NCI-H1417 treated with DMSO at 0.1 percent for 48 hours (cell line): ENCODE data around the gene PSMD1.

Experiments used
- DNase-seq: peaks from one replicate; lab custom pipeline; 2025; lab: John Stamatoyannopoulos, UW

The PSMD1 gene

DNA sequence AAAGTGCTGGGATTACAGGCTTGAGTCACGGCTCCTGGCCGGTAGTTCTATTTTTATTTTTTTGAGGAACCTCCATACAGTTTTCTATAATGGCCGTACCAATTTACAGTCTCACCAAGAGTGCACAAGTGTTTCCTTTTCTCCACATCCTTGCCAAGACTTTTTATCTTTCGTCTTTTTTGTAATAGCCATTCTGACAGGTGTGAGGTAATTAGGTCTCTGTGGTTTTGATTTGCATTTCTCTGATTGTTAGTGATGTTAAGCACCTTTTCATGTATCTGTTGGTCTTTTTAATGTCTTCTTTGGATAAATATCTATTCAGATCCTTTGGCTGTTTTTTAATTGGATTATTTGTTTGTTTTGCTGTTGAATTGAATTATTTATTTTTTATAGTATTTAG lies 151.1 kb downstream of the PSMD1 start:
- DNase-seq: no peak

DNA sequence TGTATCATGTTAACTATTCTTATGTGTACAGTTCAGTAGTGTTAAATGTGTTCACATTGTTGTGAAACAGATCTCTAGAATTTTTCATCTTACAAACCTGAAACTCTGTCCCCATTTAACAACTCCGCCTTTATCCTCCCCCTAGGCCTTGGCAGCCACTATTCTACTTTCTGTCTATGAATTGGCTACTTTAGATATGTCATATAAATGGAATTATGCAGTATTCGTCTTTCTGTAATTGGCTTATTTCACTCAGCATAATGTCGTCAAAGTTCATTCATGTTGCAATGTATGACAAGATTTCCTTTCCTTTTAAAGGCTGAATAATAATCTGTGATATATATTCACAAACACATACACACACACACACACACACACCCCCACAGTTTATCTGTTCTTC lies 154.1 kb downstream of the PSMD1 start:
- no peak for DNase-seq

GRCh38 chr2:231211486-231211885 lies 154.8 kb downstream of the PSMD1 start:
- DNase-seq: no peak

DNA sequence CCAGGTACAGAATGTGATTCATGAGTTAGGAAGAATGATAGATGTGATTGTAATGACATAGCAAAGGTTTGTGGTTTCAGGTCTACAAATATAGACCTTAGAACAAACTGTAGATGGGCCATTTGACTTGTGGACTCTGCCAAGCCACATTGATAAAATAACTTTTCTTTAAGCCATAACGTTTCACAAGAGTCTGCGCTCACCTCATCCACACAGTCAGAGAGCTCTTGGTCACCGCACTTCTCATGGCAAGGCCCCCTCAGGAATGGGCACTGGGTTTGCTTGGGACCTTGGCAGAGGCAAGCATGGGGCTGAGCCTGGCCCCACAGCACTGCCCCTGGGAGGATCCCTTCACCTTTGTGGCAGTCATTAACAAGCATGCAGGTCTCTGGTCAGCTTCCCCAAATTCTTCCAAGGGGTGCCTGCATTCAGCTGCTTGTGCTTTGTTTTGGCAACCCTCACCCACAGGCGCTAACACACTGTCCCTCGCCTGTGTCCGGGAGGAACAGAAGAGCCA lies 155.7 kb downstream of the PSMD1 start:
- DNase-seq: no peak

GRCh38 chr2:231213931-231214642 lies 157.4 kb downstream of the PSMD1 start:
- no peak for DNase-seq

GRCh38 chr2:231218366-231218765 lies 161.7 kb downstream of the PSMD1 start:
- no peak for DNase-seq

DNA sequence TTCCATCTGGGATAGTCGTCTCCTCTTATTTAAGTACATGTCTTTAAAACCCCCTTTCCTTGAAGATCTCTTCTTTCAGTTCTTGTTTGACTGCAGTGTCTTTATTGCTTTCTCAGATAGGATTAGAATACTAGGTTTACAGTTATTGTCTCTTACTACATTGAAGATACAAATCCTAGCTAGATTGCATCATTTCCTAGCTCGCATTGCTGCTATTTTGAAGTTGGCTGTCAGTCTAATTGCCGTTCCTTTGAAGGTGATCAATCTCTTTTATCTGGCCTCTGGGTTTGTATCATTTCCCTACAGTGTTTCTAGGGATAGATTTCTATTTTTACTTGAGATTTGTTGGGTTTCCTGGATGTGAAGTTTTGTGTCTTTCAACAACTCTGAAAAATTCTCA lies 162.6 kb downstream of the PSMD1 start:
- no peak for DNase-seq

DNA sequence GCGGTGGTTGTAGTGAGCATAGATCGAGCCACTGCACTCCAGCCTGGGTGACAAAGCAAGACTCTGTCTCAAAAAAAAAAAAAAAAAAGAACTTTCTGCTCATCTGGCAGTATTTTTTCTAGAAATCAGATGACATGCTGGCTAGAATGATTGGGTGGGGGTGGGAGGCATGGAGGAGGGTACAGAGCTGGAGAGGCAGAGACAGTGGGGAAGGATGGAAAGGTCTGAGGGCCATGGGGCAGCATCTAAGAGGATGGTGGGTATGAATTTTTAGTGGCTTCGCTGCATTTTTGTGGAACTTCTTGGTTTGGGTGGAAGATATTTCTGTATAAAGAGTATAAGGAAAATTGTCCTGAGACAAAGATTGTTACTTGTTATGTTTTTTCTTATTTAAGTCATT lies 165.1 kb downstream of the PSMD1 start:
- DNase-seq: no peak
